Astrocyte of the cerebellum (primary cell): ENCODE data around the gene TBC1D9.

ENCODE experiments used
- DNase-seq: peaks from one replicate; pipeline ENCODE4 v3.0.0-alpha.2; 2011; ENCODE audit warnings: low read depth
- H3K4me3 ChIP-seq: 2 replicates; pipeline ENCODE4 v1.5.1; 2011; ENCODE audit warnings: mild to moderate bottlenecking, low read depth, low read length, moderate library complexity
- CTCF ChIP-seq: IDR thresholded peaks from 2 replicates; pipeline ENCODE4 v1.5.1; 2012; ENCODE audit warnings: low read length, low read depth, moderate library complexity, mild to moderate bottlenecking; ENCODE audit errors: missing control alignments
- in situ Hi-C: cut with HindIII; loops from 2 replicates; pipeline ENCODE4 v1.10.0; 2017; ENCODE audit warnings: low sequenced_read_pairs

Gene TBC1D9

GRCh38 chr4:140702096-140702757 is 54.0 kb downstream of the TBC1D9 start:
- no peak for TF ChIP-seq CTCF
- no peak overlapping the region for H3K4me3 ChIP-seq
- no peak for DNase-seq
- in situ Hi-C loops = no loop called here

- in situ Hi-C loops = no loop called here
- no peak overlapping the region for H3K4me3 ChIP-seq
- TF ChIP-seq CTCF = no peak
- no peak for DNase-seq
These were observed 55.1 kb downstream of the TBC1D9 start for GRCh38 chr4:140701071-140701470.

- in situ Hi-C loops = no loop called here
- no peak overlapping the region for H3K4me3 ChIP-seq
- no peak for DNase-seq
- TF ChIP-seq CTCF = no peak
These were observed 58.2 kb downstream of the TBC1D9 start for GRCh38 chr4:140697709-140698560.

GRCh38 chr4:140695483-140695882 is 60.7 kb downstream of the TBC1D9 start:
- TF ChIP-seq CTCF = no peak
- DNase-seq = no peak
- in situ Hi-C loops = no loop called here
- no peak overlapping the region for H3K4me3 ChIP-seq

- no peak for TF ChIP-seq CTCF
- DNase-seq = no peak
- no peak overlapping the region for H3K4me3 ChIP-seq
- in situ Hi-C loops = no loop called here
These were observed 62.6 kb downstream of the TBC1D9 start for GRCh38 chr4:140693562-140693961.

- no peak for DNase-seq
- in situ Hi-C loops = no loop called here
- no peak for TF ChIP-seq CTCF
- H3K4me3 ChIP-seq = no peak overlapping the region
These were observed 64.8 kb downstream of the TBC1D9 start for GRCh38 chr4:140691369-140691768.
